Neural progenitor cell (in vitro differentiated cells): ENCODE results near the gene KDM4B. TPM values are rescaled to one million over a fixed set of nuclear protein-coding genes. Genes with fewer than 3 reads are reported as not detected.

ENCODE experiments used
- DNase-seq: peaks from one replicate; pipeline ENCODE4 v3.0.0-alpha.2; 2016; ENCODE audit warnings: low spot score
- H2AFZ ChIP-seq: fragments of 200-600 bp; sonication (generic); replicated peaks from 2 replicates; pipeline ENCODE4 v1.6.1; 2016; ENCODE audit warnings: antibody characterized with exemption
- H3F3A ChIP-seq: fragments of 200-600 bp; sonication (generic); 2 replicates; pipeline ENCODE4 v1.6.1; 2016; ENCODE audit warnings: antibody characterized with exemption, low read depth
- H3K27ac ChIP-seq: fragments of 200-600 bp; sonication (generic); 2 replicates; pipeline ENCODE4 v1.5.1; 2016; ENCODE audit warnings: mild to moderate bottlenecking
- H3K27me3 ChIP-seq: fragments of 200-600 bp; sonication (generic); 2 replicates; pipeline ENCODE4 v1.6.1; 2016; ENCODE audit warnings: mild to moderate bottlenecking, moderate library complexity
- H3K36me3 ChIP-seq: fragments of 200-600 bp; sonication (generic); 2 replicates; pipeline ENCODE4 v1.5.1; 2016
- H3K4me1 ChIP-seq: fragments of 200-600 bp; sonication (generic); 2 replicates; pipeline ENCODE4 v1.6.1; 2016; ENCODE audit warnings: mixed run types
- H3K4me2 ChIP-seq: fragments of 200-600 bp; sonication (generic); 2 replicates; pipeline ENCODE4 v1.6.1; 2016
- H3K4me3 ChIP-seq: fragments of 200-600 bp; sonication (generic); 2 replicates; pipeline ENCODE4 v1.5.1; 2016
- H3K79me2 ChIP-seq: fragments of 200-600 bp; sonication (generic); 2 replicates; pipeline ENCODE4 v1.6.1; 2016; ENCODE audit warnings: low read depth
- H3K9ac ChIP-seq: fragments of 200-600 bp; sonication (generic); 2 replicates; pipeline ENCODE4 v1.6.1; 2016
- H3K9me3 ChIP-seq: fragments of 200-600 bp; sonication (generic); 2 replicates; pipeline ENCODE4 v1.5.1; 2016; ENCODE audit warnings: low read depth
- H4K20me1 ChIP-seq: fragments of 200-600 bp; sonication (generic); 2 replicates; pipeline ENCODE4 v1.6.1; 2016; ENCODE audit warnings: low read depth
- H3K27ac Mint-ChIP-seq: 3 replicates; pipeline ENCODE4 v1.8.0; 2021; ENCODE audit warnings: mixed read lengths
- H3K27me3 Mint-ChIP-seq: 2 replicates; pipeline ENCODE4 v1.8.0; 2022; ENCODE audit warnings: low read depth, mild to moderate bottlenecking, inconsistent platforms, moderate library complexity, mixed read lengths; ENCODE audit not compliant: insufficient read depth
- H3K36me3 Mint-ChIP-seq: 3 replicates; pipeline ENCODE4 v1.8.0; 2021; ENCODE audit warnings: mixed read lengths
- H3K4me1 Mint-ChIP-seq: 3 replicates; pipeline ENCODE4 v1.8.0; 2021; ENCODE audit warnings: mixed read lengths
- H3K4me3 Mint-ChIP-seq: 3 replicates; pipeline ENCODE4 v1.8.0; 2021; ENCODE audit warnings: mild to moderate bottlenecking, moderate library complexity, mixed read lengths
- H3K9me3 Mint-ChIP-seq: 3 replicates; pipeline ENCODE4 v1.8.0; 2020; ENCODE audit warnings: mixed read lengths
- CTCF ChIP-seq: fragments of 200-600 bp; sonication (generic); IDR thresholded peaks from 2 replicates; pipeline ENCODE4 v1.5.1; 2017; ENCODE audit warnings: antibody characterized with exemption, mild to moderate bottlenecking
- EZH2 ChIP-seq: fragments of 200-600 bp; sonication (generic); IDR thresholded peaks from 2 replicates; pipeline ENCODE4 v1.6.1; 2017; ENCODE audit warnings: antibody characterized with exemption, mild to moderate bottlenecking, moderate library complexity
- EZH2phosphoT487 ChIP-seq: fragments of 200-600 bp; sonication (generic); IDR thresholded peaks from 2 replicates; pipeline ENCODE4 v1.6.1; 2017; ENCODE audit warnings: antibody characterized with exemption
- total RNA-seq: library from RNA; depleted of rRNA; stranded (reverse); fragments of >200 nt; gene quantifications from 2 replicates; pipeline ENCODE4 v1.2.3, GENCODE V29; 2015; ENCODE audit warnings: low replicate concordance

Gene KDM4B
- total RNA-seq, 1 donor from 2014 or later = 16.0 TPM

DNA sequence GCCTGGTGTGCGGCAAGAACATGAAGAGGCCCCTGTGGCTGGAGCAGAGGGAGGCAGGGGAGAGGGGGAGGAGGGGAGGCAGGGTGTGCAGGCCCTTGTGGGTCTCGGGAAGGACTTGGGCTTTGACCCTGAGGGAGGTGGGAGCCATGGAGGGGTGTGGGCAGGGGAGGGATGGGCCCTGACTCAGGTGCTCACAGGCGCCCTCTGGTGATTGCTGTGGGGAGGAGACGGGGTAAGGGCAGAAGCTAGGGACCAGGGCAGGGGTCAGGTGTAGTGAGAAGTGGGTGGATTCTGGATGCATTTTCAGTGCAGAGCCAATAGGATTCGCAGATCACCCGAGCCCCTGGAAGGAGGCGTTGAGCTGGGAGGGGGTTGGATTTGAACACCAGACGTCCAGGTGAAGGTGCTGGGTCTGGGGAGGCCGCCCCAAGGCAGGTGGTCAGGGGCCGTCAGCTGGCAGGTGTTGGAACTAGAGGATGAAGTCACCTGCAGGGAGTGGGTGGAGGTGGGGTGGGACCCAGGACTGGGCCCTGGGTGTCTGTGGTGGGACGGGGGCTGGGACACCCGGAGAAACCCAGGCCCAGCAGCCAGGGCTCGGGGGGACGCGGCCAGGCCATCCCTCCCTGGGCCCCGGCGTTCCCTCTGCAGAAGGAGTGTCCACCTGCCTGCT, 185.4 kb downstream of the KDM4B start:
- Histone ChIP-seq H3F3A (peaks cover 33% of the 10 kb centered on the region), H3K9me3 (peaks cover 4% of the 10 kb centered on the region), H3K27ac (peak overlapping the region; percentile 38), H3K4me2 (no peak overlapping the region), H3K27me3 (no peaks in the 10 kb centered on the region), H3K4me3 (no peak overlapping the region), H3K4me1 (peaks cover 43% of the 10 kb centered on the region), H3K9ac (no peak overlapping the region), H2AFZ (no peak overlapping the region), H3K79me2 (no peaks in the 10 kb centered on the region), H4K20me1 (no peaks in the 10 kb centered on the region), H3K36me3 (no peaks in the 10 kb centered on the region)
- peak; percentile 64 for DNase-seq
- peaks cover 20% of the 10 kb centered on the region for H3K27me3 Mint-ChIP-seq
- peaks cover 18% of the 10 kb centered on the region for H3K4me1 Mint-ChIP-seq
- peaks cover 13% of the 10 kb centered on the region for H3K9me3 Mint-ChIP-seq
- H3K27ac Mint-ChIP-seq = peak overlapping the region; percentile 74
- H3K36me3 Mint-ChIP-seq = peaks cover 7% of the 10 kb centered on the region
- no peak overlapping the region for H3K4me3 Mint-ChIP-seq
- TF ChIP-seq CTCF = peak; percentile 61
- no peak for TF ChIP-seq EZH2phosphoT487
- no peak for TF ChIP-seq EZH2

DNA sequence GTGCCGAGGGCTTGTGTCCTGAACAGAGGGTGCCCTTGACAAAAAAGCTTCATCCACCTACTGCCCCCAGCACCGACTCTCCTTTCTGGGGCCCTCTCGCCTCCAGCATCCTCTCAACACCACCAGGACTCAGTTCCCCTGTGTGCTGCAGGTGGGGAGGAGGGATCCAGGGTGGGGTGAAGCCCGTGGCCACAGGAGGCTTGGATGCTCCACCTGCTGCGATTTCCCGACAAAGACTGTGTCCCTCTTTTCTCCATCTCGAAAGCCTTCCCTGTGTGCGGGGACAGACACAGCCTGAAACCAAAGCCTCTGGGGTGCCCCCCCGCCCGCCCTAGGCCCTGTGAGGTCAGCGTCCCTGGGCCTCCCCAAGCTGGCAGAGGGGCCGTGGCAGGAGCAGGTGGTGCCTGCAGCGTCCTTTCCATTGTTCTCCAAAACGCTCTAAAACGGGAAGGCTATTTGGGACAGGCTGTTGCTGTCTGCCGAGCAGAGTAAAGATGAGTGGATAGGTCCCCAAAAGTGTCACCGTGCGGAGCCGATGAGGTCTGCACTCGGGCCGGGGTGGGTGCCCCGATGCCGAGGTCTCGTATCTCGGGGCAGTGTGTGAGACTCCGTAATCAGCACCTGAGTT, 186.0 kb downstream of the KDM4B start:
- peaks cover 16% of the 10 kb centered on the region for H3K9me3 Mint-ChIP-seq
- no peak overlapping the region for H2AFZ ChIP-seq
- no peak for TF ChIP-seq EZH2
- TF ChIP-seq EZH2phosphoT487 = no peak
- no peak for TF ChIP-seq CTCF
- peaks cover 9% of the 10 kb centered on the region for H3K36me3 Mint-ChIP-seq
- H3K9me3 ChIP-seq = peaks cover 6% of the 10 kb centered on the region
- H3F3A ChIP-seq = peaks cover 39% of the 10 kb centered on the region
- no peak overlapping the region for H3K4me3 ChIP-seq
- no peak overlapping the region for H3K9ac ChIP-seq
- H3K27me3 Mint-ChIP-seq = peaks cover 20% of the 10 kb centered on the region
- H3K27me3 ChIP-seq = no peaks in the 10 kb centered on the region
- H4K20me1 ChIP-seq = no peaks in the 10 kb centered on the region
- H3K4me1 Mint-ChIP-seq = peaks cover 18% of the 10 kb centered on the region
- H3K36me3 ChIP-seq = no peaks in the 10 kb centered on the region
- H3K27ac ChIP-seq = peak overlapping the region; percentile 38
- H3K79me2 ChIP-seq = no peaks in the 10 kb centered on the region
- no peak for DNase-seq
- H3K4me2 ChIP-seq = no peak overlapping the region
- H3K27ac Mint-ChIP-seq = peak overlapping the region; percentile 3
- H3K4me1 ChIP-seq = peaks cover 47% of the 10 kb centered on the region
- H3K4me3 Mint-ChIP-seq = no peak overlapping the region

DNA sequence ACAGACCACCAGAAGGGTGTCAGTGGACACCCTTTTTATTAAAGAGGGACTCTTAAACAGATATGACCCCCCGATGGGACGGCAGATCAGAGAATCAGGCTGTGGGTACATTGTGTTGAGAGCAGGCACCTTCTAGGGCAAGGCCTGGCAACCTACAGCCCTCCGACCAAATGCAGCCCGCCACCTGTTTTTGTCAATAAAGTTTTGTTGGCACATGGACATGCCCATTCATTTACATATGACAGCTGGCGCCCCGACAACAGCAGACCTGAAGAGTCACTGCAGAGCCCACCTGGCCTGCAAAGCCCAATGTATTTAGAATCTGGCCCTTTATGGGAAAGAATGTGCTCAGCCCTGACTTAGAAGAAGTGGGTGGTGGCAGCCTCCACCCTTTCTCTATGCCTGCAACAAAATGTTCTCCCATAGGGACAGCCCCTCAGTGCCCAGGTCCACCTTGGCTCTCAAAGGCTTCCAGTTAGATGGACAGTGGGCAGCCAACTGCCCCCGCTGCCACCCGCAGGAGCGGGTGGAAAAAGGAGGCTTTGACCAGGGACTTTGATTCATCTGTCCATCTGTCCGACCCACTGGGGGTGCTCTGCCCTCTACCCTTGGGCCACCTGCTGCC, 186.8 kb downstream of the KDM4B start:
- Histone ChIP-seq H3K4me2 (no peak overlapping the region), H3K36me3 (no peaks in the 10 kb centered on the region), H3K79me2 (no peaks in the 10 kb centered on the region), H2AFZ (no peak overlapping the region), H3K9me3 (peaks cover 6% of the 10 kb centered on the region), H3K9ac (no peak overlapping the region), H3K4me1 (peaks cover 46% of the 10 kb centered on the region), H3K27me3 (no peaks in the 10 kb centered on the region), H4K20me1 (no peaks in the 10 kb centered on the region), H3K27ac (peak overlapping the region; percentile 53), H3K4me3 (no peak overlapping the region), H3F3A (peaks cover 45% of the 10 kb centered on the region)
- H3K36me3 Mint-ChIP-seq = peaks cover 9% of the 10 kb centered on the region
- peaks cover 20% of the 10 kb centered on the region for H3K27me3 Mint-ChIP-seq
- H3K4me1 Mint-ChIP-seq = peaks cover 18% of the 10 kb centered on the region
- TF ChIP-seq EZH2phosphoT487 (no peak), EZH2 (no peak), CTCF (no peak)
- H3K9me3 Mint-ChIP-seq = peaks cover 19% of the 10 kb centered on the region
- no peak overlapping the region for H3K27ac Mint-ChIP-seq
- peak overlapping the region; percentile 14 for H3K4me3 Mint-ChIP-seq
- DNase-seq = no peak
